Stimulated activated CD4-positive, alpha-beta T cell treated with anti-CD3 and anti-CD28 coated beads, Interleukin-4, amount 100 ng/mL, for 4 hours (primary cell): ENCODE data around the gene GH1.
"Not testable (repeated sequence)": the region's sequence is repeated elsewhere in the genome, so short reads cannot be mapped to it uniquely, and the experiment has no call there.

Source experiments
- DNase-seq, 2 experiments: peaks; one replicate each; pipeline ENCODE4 v3.0.0-alpha.2; 2020

The GH1 gene

DNA sequence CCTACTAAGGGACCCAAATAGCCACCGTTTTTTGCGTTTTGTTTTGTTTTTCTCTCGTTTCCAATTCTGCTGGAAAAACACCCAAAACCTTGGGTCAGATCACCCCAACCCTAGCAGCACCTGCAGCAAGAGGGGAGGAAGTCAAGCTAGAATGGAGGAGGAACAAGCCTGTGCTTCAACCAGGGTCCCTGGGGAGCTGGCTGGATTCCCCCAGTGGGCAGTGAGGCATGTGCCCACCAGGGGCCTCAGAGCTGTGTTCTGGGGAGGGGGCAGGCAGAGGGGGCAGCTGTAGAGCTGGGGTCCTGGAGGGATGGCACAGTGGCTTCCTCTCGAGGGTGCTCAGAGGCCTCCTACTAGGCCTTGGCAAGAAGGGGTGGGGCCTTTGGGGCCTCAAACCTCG lies 7.0 kb upstream of the GH1 start:
- no peak for DNase-seq

DNA sequence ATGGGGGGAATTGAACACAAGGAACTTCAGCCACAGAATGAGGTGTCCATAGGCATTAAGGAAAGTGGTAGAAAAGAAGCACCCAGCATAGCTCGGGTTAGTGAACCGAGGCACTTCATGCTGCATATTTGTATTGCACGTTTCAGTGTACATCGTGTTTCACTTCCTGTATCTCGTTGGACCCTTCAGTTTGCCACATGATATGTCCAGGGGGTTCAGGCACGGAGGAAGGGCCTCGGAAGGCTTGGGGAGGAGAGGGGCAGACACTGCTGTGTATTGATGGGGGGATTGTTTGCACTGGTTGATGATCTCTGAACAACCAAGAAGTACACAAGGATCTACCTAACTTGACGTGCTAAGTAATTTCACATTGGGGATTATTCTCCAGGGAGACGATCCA lies 3.8 kb upstream of the GH1 start:
- not testable (repeated sequence) for DNase-seq

DNA sequence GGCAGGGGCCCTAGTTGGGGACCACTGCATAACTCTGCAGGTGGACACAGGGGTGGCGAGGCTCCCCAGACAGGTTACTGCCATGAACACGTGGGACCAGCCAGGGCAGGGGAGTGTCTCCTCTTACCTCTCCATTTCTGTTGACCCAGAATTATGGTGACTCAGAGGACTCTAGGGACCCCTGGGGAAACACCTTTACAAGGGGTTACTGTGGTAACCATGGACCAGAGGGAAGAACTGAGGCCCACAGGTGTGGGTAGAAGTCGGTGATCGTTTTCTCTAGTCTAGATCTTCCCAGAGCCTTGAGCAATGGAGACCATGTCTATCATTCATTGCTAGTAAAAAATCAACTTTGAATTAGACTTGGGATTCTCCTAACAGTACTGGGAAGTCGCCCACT lies 2.1 kb upstream of the GH1 start:
- DNase-seq: not testable (repeated sequence)

DNA sequence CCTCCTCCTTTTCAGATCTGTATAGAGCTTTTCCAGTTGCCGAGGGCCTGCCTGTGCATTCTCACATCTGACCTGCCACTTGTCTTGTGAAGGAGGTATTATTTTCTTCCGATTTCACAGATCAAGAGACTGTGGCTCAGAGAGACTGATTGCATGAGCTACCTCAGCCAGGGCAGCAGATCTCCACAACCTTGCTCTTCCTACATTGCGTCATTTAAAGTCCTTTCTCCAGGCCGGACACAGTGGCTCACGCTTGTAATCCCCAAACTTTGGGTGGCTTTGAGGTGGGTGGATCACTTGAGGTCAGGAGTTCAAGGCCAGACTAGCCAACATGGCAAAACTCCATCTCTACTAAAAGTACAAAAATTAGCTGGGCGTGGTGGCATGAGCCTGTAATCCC lies 1.4 kb upstream of the GH1 start:
- not testable (repeated sequence) for DNase-seq

DNA sequence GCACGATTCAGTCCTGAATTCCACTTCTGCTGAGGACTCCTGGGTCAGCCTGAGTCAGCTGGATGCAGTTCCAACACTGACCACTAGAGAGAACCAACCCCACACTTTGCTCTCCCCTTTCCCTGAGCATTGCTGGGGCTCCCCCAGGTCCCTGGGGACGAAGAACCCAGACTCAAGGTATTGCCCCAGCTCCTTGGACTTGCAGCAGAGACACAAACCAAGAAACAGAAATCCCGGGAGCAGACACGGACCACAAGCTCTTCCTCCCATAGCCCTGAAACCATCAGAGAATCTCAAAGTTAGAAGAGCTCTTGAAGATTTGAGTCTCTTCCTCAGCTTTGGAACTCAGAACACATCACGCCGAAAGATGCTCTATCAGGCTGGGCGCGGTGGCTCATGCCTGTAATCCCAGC lies 678 bp upstream of the GH1 start:
- DNase-seq: peak; percentile 55 to 62

DNA sequence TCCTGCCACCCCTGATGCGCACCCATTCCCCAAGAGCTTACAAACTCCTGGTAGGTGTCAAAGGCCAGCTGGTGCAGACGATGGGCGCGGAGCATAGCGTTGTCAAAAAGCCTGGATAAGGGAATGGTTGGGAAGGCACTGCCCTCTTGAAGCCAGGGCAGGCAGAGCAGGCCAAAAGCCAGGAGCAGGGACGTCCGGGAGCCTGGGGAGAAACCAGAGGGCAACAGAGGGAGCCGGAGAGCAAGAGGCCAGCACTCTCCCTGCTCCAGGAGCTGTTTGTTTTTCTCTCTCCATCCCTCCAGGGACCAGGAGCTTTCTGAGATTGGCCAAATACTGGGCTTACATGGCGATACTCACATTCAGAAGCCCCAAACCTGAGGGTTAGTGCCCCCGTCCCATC lies 334 bp downstream of the GH1 start:
- no peak for DNase-seq

DNA sequence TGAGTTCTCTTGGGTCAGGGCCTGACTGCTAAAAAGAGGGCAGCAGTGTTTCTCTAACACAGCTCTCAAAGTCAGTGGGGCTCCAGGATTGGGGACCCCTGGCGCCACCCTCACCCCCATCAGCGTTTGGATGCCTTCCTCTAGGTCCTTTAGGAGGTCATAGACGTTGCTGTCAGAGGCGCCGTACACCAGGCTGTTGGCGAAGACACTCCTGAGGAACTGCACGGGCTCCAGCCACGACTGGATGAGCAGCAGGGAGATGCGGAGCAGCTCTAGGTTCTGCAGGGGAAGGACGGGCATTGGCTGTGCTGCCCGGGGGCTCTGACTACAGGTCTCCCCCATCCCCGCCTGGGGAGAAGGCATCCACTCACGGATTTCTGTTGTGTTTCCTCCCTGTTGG lies 993 bp downstream of the GH1 start:
- no peak for DNase-seq

DNA sequence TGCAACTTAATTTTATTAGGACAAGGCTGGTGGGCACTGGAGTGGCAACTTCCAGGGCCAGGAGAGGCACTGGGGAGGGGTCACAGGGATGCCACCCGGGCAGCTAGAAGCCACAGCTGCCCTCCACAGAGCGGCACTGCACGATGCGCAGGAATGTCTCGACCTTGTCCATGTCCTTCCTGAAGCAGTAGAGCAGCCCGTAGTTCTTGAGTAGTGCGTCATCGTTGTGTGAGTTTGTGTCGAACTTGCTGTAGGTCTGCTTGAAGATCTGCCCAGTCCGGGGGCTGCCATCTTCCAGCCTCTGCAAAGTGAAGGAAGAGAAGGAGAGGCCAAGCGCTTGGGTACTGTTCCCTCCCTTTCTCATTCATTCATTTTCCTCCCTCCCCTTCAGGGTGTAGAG lies 1.4 kb downstream of the GH1 start:
- DNase-seq: not testable (repeated sequence)

DNA sequence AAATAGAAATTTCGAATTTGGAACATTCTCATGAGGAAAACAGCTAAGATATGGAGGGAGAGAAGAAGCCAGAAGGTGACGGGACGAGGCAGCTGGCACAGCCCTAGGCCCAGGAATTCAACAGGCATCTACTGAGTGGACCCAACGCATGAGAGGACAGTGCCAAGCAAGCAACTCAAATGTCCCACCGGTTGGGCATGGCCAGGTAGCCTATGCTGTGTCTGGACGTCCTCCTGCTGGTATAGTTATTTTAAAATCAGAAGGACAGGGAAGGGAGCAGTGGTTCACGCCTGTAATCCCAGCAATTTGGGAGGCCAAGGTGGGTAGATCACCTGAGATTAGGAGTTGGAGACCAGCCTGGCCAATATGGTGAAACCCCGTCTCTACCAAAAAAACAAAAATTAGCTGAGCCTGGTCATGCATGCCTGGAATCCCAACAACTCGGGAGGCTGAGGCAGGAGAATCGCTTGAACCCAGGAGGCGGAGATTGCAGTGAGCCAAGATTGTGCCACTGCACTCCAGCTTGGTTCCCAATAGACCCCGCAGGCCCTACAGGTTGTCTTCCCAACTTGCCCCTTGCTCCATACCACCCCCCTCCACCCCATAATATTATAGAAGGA lies 2.0 kb downstream of the GH1 start:
- DNase-seq: no peak

DNA sequence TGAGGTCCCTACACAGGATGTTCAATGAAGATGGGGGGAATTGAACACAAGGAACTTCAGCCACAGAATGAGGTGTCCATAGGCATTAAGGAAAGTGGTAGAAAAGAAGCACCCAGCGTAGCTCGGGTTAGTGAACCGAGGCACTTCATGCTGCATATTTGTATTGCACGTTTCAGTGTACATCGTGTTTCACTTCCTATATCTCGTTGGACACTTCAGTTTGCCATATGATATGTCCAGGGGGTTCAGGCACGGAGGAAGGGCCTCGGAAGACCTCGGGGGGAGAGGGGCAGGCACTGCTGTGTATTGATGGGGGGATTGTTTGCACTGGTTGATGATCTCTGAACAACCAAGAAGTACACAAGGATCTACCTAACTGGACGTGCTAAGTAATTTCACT lies 2.9 kb downstream of the GH1 start:
- not testable (repeated sequence) for DNase-seq

DNA sequence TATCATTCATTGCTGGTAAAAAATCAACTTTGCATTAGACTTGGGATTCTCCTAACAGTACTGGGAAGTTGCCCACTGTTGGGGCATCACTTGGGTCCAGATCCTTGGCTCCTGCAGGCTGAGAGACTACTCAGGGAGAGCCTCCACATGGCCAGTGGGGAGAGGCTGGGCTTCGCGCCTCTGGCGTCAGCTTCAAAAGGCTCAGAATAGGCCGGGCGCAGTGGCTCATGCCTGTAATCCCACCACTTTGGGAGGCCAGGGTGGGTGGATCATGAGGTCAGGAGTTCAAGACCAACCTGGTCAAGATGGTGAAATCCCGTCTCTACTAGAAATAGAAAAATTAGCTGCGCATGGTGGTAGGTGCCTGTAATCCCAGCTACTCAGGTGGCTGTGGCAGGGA lies 4.2 kb downstream of the GH1 start:
- DNase-seq: no peak

DNA sequence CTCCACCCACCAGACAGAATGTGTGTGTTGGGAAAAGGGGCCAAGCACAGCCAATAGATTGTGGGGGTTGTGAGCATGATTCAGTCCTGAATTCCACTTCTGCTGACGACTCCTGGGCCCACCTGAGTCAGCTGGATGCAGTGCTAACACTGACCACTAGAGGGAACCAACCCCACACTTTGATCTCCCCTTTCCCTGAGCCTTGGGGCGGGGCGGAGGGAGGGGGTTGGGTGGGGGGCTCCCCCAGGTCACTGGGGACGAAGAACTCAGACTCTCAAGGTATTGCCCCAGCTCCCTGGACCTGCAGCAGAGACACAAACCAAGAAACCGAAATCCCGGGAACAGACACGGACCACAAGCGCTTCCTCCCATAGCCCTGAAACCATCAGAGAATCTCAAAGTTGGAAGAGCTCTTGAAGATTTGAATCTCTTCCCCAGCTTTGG lies 7.0 kb downstream of the GH1 start:
- peak; percentile 53 to 54 for DNase-seq

DNA sequence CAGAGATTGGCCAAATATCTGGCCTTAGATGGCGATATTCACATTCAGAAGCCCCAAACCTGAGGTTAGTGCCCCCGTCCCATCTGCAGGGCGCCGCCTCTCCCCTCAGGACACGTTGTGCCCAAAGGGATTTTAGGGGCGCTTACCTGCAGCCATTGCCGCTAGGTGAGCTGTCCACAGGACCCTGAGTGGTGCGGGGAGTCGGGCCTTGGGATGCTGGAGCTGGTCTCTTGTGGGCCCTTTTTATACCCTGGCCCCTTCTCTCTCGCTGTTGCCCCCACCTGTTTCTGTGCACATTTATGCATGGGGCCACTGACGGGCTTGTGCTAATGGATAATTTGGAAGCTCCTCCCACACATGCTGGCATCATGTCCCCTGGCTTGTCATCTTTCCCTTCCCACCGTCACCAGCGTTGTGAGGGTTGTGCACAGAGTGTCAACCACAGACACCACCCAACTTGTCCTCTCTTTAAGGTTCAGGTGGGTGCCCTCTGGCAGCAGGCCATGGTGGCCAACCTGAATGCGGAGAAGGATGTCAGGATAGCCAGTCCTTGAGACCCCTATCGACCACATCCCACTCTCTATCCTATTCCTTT lies 7.5 kb downstream of the GH1 start, which contains the start of gene CSHL1:
TSS of gene CSHL1 (minus strand) at position 218 of the 595 bp plus-strand sequence. CDS start at position 156, 62 bp downstream.
- no peak for DNase-seq

DNA sequence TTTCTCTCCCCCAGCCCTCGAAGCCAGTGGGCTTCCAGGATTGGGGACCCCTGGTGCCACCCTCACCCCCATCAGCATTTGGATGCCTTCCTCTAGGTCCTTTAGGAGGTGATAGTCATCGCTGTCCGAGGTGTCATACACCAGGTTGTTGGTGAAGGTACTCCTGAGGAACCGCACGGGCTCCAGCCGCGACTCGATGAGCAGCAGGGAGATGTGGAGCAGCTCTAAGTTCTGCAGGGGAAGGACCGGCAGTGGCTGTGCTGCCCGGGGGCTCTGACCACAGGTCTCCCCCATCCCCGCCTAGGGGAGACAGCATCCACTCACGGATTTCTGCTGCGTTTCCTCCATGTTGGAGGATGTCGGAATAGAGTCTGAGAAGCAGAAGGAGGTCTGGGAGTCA lies 8.5 kb downstream of the GH1 start:
- no peak for DNase-seq

DNA sequence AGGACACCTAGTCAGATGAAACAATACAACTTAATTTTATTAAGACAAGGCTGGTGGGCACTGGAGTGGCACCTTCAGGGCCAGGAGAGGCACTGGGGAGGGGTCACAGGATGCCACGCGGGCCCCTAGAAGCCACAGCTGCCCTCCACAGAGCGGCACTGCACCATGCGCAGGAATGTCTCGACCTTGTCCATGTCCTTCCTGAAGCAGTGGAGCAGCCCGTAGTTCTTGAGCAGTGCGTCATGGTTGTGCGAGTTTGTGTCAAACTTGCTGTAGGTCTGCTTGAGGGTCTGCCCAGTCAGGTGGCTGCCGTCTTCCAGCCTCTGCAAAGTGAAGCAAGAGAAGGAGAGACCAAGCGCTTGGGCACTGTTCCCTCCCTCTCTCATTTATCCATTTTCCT lies 9.1 kb downstream of the GH1 start:
- not testable (repeated sequence) for DNase-seq

DNA sequence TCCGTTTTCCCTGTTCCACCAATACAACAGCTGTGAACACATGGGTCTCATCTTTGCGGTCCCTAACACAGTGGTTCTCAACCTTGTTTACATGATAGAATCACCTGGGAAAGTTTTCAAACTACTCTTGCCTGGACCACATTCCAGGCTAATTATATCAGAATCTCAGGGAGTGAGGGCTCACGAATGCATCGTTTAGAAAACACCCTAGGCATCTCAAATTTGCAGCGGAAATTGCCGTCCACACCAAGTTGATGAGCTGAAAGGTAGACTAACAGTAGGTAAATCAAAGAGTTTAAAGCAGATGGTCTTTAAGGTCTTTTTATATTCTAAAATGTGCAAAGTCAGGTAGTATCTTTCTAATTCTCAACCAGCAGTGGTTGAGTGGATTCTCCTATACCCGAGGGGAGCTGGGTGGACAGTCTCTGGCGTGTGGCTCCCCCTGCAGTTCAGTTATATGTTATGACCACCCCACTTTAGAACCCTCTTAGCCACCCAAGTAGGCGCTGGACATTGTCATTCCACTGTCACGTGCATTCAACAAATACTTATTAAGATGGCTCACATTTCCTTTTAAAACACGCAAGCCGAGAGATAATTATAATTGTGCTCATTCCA lies 11.4 kb downstream of the GH1 start:
- DNase-seq: not testable (repeated sequence)

DNA sequence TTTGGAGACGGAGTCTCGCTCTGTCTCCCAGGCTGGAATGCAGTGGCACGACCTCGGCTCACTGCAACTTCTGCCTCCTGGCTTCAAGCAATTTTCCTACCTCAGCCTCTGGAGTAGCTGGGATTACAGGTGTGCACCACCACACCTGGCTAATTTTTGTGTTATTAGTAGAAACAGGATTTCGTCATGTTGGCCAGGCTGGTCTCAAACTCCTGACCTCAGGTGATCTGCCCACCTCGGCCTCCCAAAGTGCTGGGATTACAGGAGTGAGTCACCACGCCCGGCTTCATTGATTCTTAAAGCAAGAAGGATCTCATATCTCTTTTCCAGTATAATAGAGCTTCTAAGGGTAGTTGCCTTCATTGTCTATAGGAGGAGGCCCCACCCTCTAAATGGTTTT lies 13.8 kb downstream of the GH1 start:
- DNase-seq: not testable (repeated sequence)

DNA sequence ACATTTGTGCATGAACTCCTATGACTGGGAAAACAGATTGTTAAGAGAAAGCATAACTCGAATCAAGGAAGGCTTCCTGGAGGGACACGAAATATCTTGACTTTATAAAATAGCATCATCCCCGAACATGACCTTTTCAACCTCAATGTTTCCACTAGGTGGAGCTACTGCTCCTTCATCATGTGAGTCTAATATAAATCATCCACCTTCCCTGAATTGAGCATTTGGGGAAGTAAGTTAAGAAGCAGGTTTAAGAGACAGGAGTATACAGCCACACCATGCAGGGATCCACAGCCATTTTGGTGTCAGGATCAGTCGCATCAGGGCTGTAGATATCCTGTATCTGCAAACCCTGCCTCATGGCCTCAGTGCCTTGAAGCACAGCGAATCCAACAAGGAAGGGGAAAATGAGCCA lies 14.8 kb downstream of the GH1 start:
- not testable (repeated sequence) for DNase-seq

DNA sequence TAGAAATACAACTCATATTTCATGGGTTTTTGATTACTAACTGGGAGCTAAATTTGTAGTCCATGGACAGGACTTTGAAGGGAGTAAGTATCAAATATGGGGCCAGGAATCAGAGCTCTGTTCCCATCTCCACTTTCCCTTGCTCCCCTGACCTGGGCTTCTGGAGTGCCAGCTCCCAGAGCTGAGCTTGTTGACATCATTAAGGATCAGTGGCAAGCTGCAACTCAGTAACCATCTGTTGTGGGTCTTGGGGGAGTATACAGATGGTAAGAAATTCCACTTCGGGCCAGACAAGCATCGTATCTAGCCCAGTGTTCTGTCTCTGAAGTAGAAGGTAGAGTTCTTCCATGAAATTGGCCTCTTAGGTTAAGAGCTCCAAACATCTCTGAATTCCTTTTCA lies 16.7 kb downstream of the GH1 start:
- DNase-seq: not testable (repeated sequence)

DNA sequence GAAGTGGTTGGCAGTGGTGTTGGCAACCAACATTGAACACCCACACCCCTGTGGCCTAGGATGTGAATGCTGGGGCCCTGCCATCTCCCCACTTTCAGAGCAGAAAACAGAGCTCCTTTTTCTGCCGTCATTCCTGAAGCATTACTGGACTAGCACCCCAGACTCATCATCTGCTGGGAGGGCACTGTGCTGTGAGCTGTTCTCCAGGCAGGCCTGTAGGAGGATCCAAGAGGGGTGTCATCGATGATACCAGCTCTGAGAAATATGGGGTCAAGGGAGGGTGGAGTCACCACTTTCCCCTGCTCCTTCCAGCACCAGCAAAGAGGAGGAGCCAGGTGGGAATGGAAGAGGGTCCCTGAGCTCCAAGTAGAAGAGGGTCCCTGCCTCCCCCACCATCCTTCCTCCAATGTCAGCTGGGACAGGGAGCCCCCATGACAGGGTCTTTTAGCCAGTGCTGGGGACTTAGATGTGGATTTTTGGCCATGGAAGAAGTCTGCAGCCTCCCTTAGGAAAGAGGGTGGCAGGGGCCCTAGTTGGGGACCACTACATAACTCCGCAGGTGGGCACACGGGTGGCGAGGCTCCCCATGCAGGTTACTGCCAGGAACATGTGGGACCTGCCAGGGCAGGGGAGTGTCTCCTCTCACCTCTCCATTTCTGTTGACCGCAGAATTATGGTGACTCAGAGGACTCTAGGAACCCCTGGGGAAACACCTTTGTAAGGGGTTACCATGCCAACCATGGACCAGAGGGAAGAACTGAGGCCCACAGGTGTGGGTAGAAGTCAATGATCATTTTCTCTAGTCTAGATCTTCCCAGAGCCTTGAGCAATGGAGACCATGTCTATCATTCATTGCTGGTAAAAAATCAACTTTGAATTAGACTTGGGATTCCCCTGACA lies 19.5 kb downstream of the GH1 start:
- DNase-seq: peak in 1 of 2 experiments; percentile 35

DNA sequence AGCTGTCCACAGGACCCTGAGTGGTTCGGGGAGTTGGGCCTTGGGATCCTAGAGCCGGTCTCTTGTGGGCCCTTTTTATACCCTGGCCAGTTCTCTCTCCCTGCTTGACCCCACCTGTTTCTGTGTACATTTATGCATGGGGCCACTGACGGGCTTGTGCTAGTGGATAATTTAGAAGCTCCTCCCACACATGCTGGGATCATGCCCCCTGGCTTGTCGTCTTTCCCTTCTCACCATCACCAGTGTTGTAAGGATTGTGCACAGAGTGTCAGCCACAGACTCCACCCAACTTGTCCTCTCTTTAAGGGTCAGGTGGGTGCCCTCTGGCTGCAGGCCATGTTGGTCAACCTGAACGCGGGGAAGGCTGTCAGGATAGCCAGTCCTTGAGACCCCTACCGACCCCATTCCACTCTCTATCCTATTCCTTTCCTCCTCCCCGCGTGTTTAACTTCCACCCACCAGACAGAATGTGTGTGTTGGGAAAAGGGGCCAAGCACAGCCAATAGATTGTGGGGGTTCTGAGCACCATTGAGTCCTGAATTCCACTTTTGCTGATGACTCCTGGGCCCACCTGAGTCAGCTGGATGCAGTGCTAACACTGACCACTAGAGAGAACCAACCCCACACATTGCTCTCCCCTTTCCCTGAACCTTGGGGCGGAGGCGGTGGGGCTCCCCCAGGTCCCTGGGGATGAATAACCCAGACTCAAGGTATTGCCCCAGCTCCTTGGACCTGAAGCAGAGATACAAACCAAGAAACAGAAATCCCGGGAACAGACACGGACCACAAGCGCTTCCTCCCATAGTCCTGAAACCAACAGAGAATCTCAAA lies 21.9 kb downstream of the GH1 start, which contains the start of gene CSH1:
TSS of gene CSH1 (minus strand) at position 51 of the 831 bp plus-strand sequence. CDS start 63 bp downstream, outside the sequence.
- not testable (repeated sequence) for DNase-seq

DNA sequence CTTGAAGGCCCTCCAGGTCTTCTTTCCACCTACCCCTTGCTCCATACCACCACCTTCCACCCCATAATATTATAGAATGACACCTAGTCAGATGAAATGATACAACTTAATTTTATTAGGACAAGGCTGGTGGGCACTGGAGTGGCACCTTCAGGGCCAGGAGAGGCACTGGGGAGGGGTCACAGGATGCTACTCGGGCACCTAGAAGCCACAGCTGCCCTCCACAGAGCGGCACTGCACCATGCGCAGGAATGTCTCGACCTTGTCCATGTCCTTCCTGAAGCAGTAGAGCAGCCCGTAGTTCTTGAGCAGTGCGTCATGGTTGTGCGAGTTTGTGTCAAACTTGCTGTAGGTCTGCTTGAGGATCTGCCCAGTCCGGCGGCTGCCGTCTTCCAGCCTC lies 23.8 kb downstream of the GH1 start:
- DNase-seq: not testable (repeated sequence)
